AG09319 (cell line): ENCODE data around the gene PTH2R.
A peak's percentile ranks its signal among the peaks of the same experiment; 100 is the strongest.
"Not testable (repeated sequence)": the region's sequence is repeated elsewhere in the genome, so short reads cannot be mapped to it uniquely, and the experiment has no call there.

Source experiments
- DNase-seq: peaks from one replicate; pipeline ENCODE4 v3.0.0-alpha.2; 2010; ENCODE audit warnings: low read depth; ENCODE audit errors: extremely low read depth
- CTCF ChIP-seq: IDR thresholded peaks from 2 replicates; pipeline ENCODE4 v1.5.1; 2011; ENCODE audit warnings: low read depth, mild to moderate bottlenecking, inconsistent platforms, low read length, moderate library complexity

The PTH2R gene

GRCh38 chr2:208379192-208379591, 27.4 kb upstream of the PTH2R start:
- DNase-seq: no peak
- no peak for TF ChIP-seq CTCF

GRCh38 chr2:208384637-208385036, 22.0 kb upstream of the PTH2R start:
- TF ChIP-seq CTCF: no peak
- DNase-seq: no peak

- no peak for DNase-seq
- TF ChIP-seq CTCF: no peak
These were observed 20.1 kb upstream of the PTH2R start for GRCh38 chr2:208386541-208386940.

- no peak for DNase-seq
- TF ChIP-seq CTCF: no peak
These were observed 16.7 kb upstream of the PTH2R start for GRCh38 chr2:208389940-208390339.

GRCh38 chr2:208392300-208392699, 14.3 kb upstream of the PTH2R start:
- peak; percentile 13 for TF ChIP-seq CTCF
- DNase-seq: no peak

- DNase-seq: not testable (repeated sequence)
These were observed 9.8 kb upstream of the PTH2R start for GRCh38 chr2:208396796-208397195.

- no peak for TF ChIP-seq CTCF
- no peak for DNase-seq
These were observed 7.4 kb upstream of the PTH2R start for GRCh38 chr2:208399201-208399600.

- TF ChIP-seq CTCF: no peak
- no peak for DNase-seq
These were observed 1.1 kb downstream of the PTH2R start for GRCh38 chr2:208407667-208408066.
